Mesothelial cell of epicardium (in vitro differentiated cells): ENCODE measurements around the gene PRH1. TPM values are rescaled to one million over a fixed set of nuclear protein-coding genes. Genes with fewer than 3 reads are reported as not detected.

Source experiments
- DNase-seq, 2 experiments: peaks; one replicate each; pipeline ENCODE4 v3.0.0; 2021; ENCODE audit warnings: low spot score in 2 of 2; ENCODE audit not compliant: unreplicated experiment in 2 of 2
- H3K27ac Mint-ChIP-seq: 2 replicates; pipeline ENCODE4 v1.8.0; 2021; ENCODE audit warnings: mixed read lengths
- H3K27me3 Mint-ChIP-seq: 2 replicates; pipeline ENCODE4 v1.8.0; 2021; ENCODE audit warnings: low read depth, mixed read lengths
- H3K36me3 Mint-ChIP-seq: 2 replicates; pipeline ENCODE4 v1.8.0; 2021; ENCODE audit warnings: mixed read lengths
- H3K4me1 Mint-ChIP-seq: 2 replicates; pipeline ENCODE4 v1.8.0; 2021; ENCODE audit warnings: mixed read lengths
- H3K4me3 Mint-ChIP-seq: 2 replicates; pipeline ENCODE4 v1.8.0; 2021; ENCODE audit warnings: mild to moderate bottlenecking, moderate library complexity, mixed read lengths
- H3K9me3 Mint-ChIP-seq: 2 replicates; pipeline ENCODE4 v1.8.0; 2021; ENCODE audit warnings: mixed read lengths
- total RNA-seq: library from RNA; stranded (reverse); gene quantifications from 3 replicates; pipeline ENCODE4 v1.2.1, GENCODE V29; 2021
- TF ChIP-seq, protein P1 (sequence below): fragments of 200-600 bp; sonication (generic); IDR thresholded peaks from one replicate; pipeline ENCODE4 v1.5.0; 2021; ENCODE audit warnings: antibody characterized with exemption; ENCODE audit not compliant: unreplicated experiment

The PRH1 gene
- total RNA-seq, 1 donor from 2014 or later, result 44.9 TPM

DNA sequence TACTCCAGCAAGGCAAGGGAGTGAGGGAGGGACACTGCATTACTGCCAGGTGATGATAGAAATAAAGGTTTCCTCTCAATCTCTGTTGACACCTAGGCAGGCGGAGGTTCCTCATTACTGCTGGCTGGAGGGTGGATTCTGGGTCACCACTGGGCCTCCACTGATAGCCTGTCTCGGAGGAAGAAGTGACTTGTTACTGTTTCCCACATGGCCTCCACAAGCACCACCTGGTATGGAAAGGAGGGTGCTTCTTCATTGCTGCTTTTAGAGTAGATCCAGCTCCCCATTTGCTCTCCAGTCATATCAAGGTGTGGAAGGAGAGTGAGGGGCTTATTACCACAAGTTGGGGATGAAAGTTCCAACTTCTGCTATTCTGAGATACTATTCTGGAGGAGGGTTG lies 41.2 kb downstream of the PRH1 start:
- TF ChIP-seq, protein P1, sequence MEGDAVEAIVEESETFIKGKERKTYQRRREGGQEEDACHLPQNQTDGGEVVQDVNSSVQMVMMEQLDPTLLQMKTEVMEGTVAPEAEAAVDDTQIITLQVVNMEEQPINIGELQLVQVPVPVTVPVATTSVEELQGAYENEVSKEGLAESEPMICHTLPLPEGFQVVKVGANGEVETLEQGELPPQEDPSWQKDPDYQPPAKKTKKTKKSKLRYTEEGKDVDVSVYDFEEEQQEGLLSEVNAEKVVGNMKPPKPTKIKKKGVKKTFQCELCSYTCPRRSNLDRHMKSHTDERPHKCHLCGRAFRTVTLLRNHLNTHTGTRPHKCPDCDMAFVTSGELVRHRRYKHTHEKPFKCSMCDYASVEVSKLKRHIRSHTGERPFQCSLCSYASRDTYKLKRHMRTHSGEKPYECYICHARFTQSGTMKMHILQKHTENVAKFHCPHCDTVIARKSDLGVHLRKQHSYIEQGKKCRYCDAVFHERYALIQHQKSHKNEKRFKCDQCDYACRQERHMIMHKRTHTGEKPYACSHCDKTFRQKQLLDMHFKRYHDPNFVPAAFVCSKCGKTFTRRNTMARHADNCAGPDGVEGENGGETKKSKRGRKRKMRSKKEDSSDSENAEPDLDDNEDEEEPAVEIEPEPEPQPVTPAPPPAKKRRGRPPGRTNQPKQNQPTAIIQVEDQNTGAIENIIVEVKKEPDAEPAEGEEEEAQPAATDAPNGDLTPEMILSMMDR, result no peak
- peaks cover 1% of the 10 kb centered on the region for H3K9me3 Mint-ChIP-seq
- H3K4me3 Mint-ChIP-seq, result no peak overlapping the region
- H3K27ac Mint-ChIP-seq, result no peak overlapping the region
- peaks cover 36% of the 10 kb centered on the region for H3K36me3 Mint-ChIP-seq
- no peaks in the 10 kb centered on the region for H3K27me3 Mint-ChIP-seq
- DNase-seq, result no peak
- H3K4me1 Mint-ChIP-seq, result no peaks in the 10 kb centered on the region

DNA sequence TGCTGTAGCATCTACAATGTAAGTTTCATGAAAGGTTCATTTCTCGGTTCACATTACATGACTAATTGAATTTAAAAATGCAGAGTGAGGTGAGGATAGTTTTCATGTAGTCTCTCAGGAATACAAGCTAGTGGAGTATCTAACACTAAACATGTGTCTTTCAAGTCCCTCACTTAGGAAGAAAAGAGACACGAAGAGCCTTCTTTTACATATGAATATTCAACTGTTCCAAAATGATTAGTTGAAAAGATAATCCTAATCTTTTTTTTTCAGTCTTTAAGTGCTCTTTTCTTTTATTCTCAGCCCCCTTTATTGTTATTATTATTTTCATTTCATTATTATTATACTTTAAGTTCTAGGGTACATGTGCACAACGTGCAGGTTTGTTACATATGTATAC lies 45.6 kb downstream of the PRH1 start:
- peaks cover 9% of the 10 kb centered on the region for H3K9me3 Mint-ChIP-seq
- no peak overlapping the region for H3K27ac Mint-ChIP-seq
- H3K4me3 Mint-ChIP-seq, result no peak overlapping the region
- TF ChIP-seq, protein P1, result no peak
- no peak for DNase-seq
- H3K36me3 Mint-ChIP-seq, result peaks cover 28% of the 10 kb centered on the region
- H3K27me3 Mint-ChIP-seq, result no peaks in the 10 kb centered on the region
- no peaks in the 10 kb centered on the region for H3K4me1 Mint-ChIP-seq

Other genes starting within 250 kb of the PRH1 start
- gene STYK1, start 210.2 kb downstream of the PRH1 start, total RNA-seq, result 0.99 to 1.4 TPM (median 1.0 TPM) in 3 replicates
- gene YBX3, start 160.9 kb downstream of the PRH1 start, total RNA-seq, result 147 to 163 TPM (median 150 TPM) in 3 replicates
- 0.20 to 0.40 TPM (median 0.20 TPM) in 3 replicates for gene TAS2R7, start 81.6 kb downstream of the PRH1 start, total RNA-seq
- gene TAS2R8, start 77.0 kb downstream of the PRH1 start, total RNA-seq, result 0.18 to 0.42 TPM (median 0.29 TPM) in 3 replicates
- 0.50 to 0.64 TPM (median 0.56 TPM) in 3 replicates for gene TAS2R9, start 74.1 kb downstream of the PRH1 start, total RNA-seq
- 2.5 to 3.2 TPM (median 2.7 TPM) in 3 replicates for gene TAS2R10, start 57.9 kb downstream of the PRH1 start, total RNA-seq
- 5.4 to 7.2 TPM (median 5.4 TPM) in 3 replicates for gene PRR4, start 34.8 kb downstream of the PRH1 start, total RNA-seq
- 3.1 to 3.8 TPM (median 3.5 TPM) in 3 replicates for gene TAS2R13, start 25.3 kb upstream of the PRH1 start, total RNA-seq
- gene PRH2, start 45.0 kb upstream of the PRH1 start, total RNA-seq, result not detected in 3 replicates
- gene TAS2R14, start 55.0 kb upstream of the PRH1 start, total RNA-seq, result 4.5 to 6.7 TPM (median 5.4 TPM) in 3 replicates
- gene TAS2R50, start 102.7 kb upstream of the PRH1 start, total RNA-seq, result 3.3 to 3.4 TPM (median 3.3 TPM) in 3 replicates
- 3.8 to 5.0 TPM (median 4.8 TPM) in 3 replicates for gene TAS2R20, start 114.0 kb upstream of the PRH1 start, total RNA-seq
- gene TAS2R19, start 138.4 kb upstream of the PRH1 start, total RNA-seq, result 8.0 to 9.5 TPM (median 8.5 TPM) in 3 replicates
- 9.3 to 9.7 TPM (median 9.5 TPM) in 3 replicates for gene TAS2R31, start 147.2 kb upstream of the PRH1 start, total RNA-seq
- gene TAS2R46, start 178.0 kb upstream of the PRH1 start, total RNA-seq, result 3.8 to 3.9 TPM (median 3.9 TPM) in 3 replicates
- 1.9 to 2.9 TPM (median 2.2 TPM) in 3 replicates for gene TAS2R43, start 208.1 kb upstream of the PRH1 start, total RNA-seq